ENCODE data around the gene KSR1.
"Not testable (repeated sequence)": the region's sequence is repeated elsewhere in the genome, so short reads cannot be mapped to it uniquely, and the experiment has no call there.

Gene KSR1

GRCh38 chr17:27435431-27436070 is 20.7 kb upstream of the KSR1 start:
- not testable (repeated sequence) for H3K36me3 Mint-ChIP-seq (ENCODE audit: low read depth); H3K27ac Mint-ChIP-seq; H3K4me3 Mint-ChIP-seq; H3K27me3 Mint-ChIP-seq; H3K4me1 Mint-ChIP-seq (ENCODE audit: low read depth); H3K9me3 Mint-ChIP-seq; DNase-seq

- Mint-ChIP-seq H3K27ac (no peak overlapping the region), H3K4me3 (no peak overlapping the region), H3K36me3 (ENCODE audit: low read depth) (no peaks in the 10 kb centered on the region), H3K9me3 (no peaks in the 10 kb centered on the region), H3K4me1 (ENCODE audit: low read depth) (peaks cover 2% of the 10 kb centered on the region), H3K27me3 (no peaks in the 10 kb centered on the region)
- DNase-seq, result no peak
These were observed 17.8 kb upstream of the KSR1 start for GRCh38 chr17:27438348-27438998.

- DNase-seq, result no peak
- Mint-ChIP-seq H3K27ac (no peak overlapping the region), H3K9me3 (no peaks in the 10 kb centered on the region), H3K4me1 (ENCODE audit: low read depth) (peaks cover 2% of the 10 kb centered on the region), H3K27me3 (no peaks in the 10 kb centered on the region), H3K36me3 (ENCODE audit: low read depth) (no peaks in the 10 kb centered on the region), H3K4me3 (no peak overlapping the region)
These were observed 16.9 kb upstream of the KSR1 start for GRCh38 chr17:27439342-27439741.

GRCh38 chr17:27442702-27443101 is 13.5 kb upstream of the KSR1 start:
- Mint-ChIP-seq H3K4me1 (ENCODE audit: low read depth) (peaks cover 5% of the 10 kb centered on the region), H3K36me3 (ENCODE audit: low read depth) (no peaks in the 10 kb centered on the region), H3K27ac (no peak overlapping the region), H3K4me3 (no peak overlapping the region), H3K27me3 (peaks cover 6% of the 10 kb centered on the region), H3K9me3 (no peaks in the 10 kb centered on the region)
- no peak for DNase-seq

GRCh38 chr17:27443491-27443890 is 12.8 kb upstream of the KSR1 start:
- H3K9me3 Mint-ChIP-seq, result no peaks in the 10 kb centered on the region

GRCh38 chr17:27445971-27446370 is 10.3 kb upstream of the KSR1 start:
- H3K27me3 Mint-ChIP-seq, result peaks cover 6% of the 10 kb centered on the region
- H3K4me3 Mint-ChIP-seq, result no peak overlapping the region
- DNase-seq, result no peak
- no peaks in the 10 kb centered on the region for H3K9me3 Mint-ChIP-seq
- no peaks in the 10 kb centered on the region for H3K36me3 Mint-ChIP-seq (ENCODE audit: low read depth)
- H3K27ac Mint-ChIP-seq, result no peak overlapping the region
- H3K4me1 Mint-ChIP-seq (ENCODE audit: low read depth), result peaks cover 3% of the 10 kb centered on the region

More at GRCh38 chr17:27443491-27443890, 12.8 kb upstream of the KSR1 start:
- Mint-ChIP-seq H3K36me3 (ENCODE audit: low read depth) (no peaks in the 10 kb centered on the region), H3K4me3 (no peak overlapping the region), H3K27ac (no peak overlapping the region), H3K27me3 (peaks cover 6% of the 10 kb centered on the region), H3K4me1 (ENCODE audit: low read depth) (peaks cover 5% of the 10 kb centered on the region)
- no peak for DNase-seq

GRCh38 chr17:27446569-27447301 is 9.5 kb upstream of the KSR1 start:
- DNase-seq, result no peak
- Mint-ChIP-seq H3K27me3 (peaks cover 6% of the 10 kb centered on the region), H3K36me3 (ENCODE audit: low read depth) (no peaks in the 10 kb centered on the region), H3K9me3 (no peaks in the 10 kb centered on the region), H3K27ac (no peak overlapping the region), H3K4me1 (ENCODE audit: low read depth) (peaks cover 3% of the 10 kb centered on the region), H3K4me3 (no peak overlapping the region)

GRCh38 chr17:27448534-27448933 is 7.7 kb upstream of the KSR1 start:
- DNase-seq; H3K27ac Mint-ChIP-seq; H3K27me3 Mint-ChIP-seq; H3K4me3 Mint-ChIP-seq; H3K9me3 Mint-ChIP-seq; H3K4me1 Mint-ChIP-seq (ENCODE audit: low read depth); H3K36me3 Mint-ChIP-seq (ENCODE audit: low read depth): not testable (repeated sequence)

GRCh38 chr17:27449541-27449940 is 6.7 kb upstream of the KSR1 start:
- peaks cover 15% of the 10 kb centered on the region for H3K4me1 Mint-ChIP-seq (ENCODE audit: low read depth)
- H3K9me3 Mint-ChIP-seq, result no peaks in the 10 kb centered on the region
- no peak overlapping the region for H3K27ac Mint-ChIP-seq
- no peak for DNase-seq
- peaks cover 6% of the 10 kb centered on the region for H3K27me3 Mint-ChIP-seq
- H3K4me3 Mint-ChIP-seq, result no peak overlapping the region
- H3K36me3 Mint-ChIP-seq (ENCODE audit: low read depth), result no peaks in the 10 kb centered on the region

- peaks cover 6% of the 10 kb centered on the region for H3K27me3 Mint-ChIP-seq
- no peaks in the 10 kb centered on the region for H3K36me3 Mint-ChIP-seq (ENCODE audit: low read depth)
- peaks cover 17% of the 10 kb centered on the region for H3K4me1 Mint-ChIP-seq (ENCODE audit: low read depth)
- H3K27ac Mint-ChIP-seq, result no peak overlapping the region
- no peak for DNase-seq
- no peak overlapping the region for H3K4me3 Mint-ChIP-seq
- no peaks in the 10 kb centered on the region for H3K9me3 Mint-ChIP-seq
These were observed 6.3 kb upstream of the KSR1 start for GRCh38 chr17:27449988-27450387.

- H3K4me1 Mint-ChIP-seq (ENCODE audit: low read depth), result peaks cover 21% of the 10 kb centered on the region
- no peaks in the 10 kb centered on the region for H3K36me3 Mint-ChIP-seq (ENCODE audit: low read depth)
- DNase-seq, result no peak
- peaks cover 6% of the 10 kb centered on the region for H3K27me3 Mint-ChIP-seq
- H3K4me3 Mint-ChIP-seq, result no peak overlapping the region
- H3K27ac Mint-ChIP-seq, result no peak overlapping the region
- H3K9me3 Mint-ChIP-seq, result no peaks in the 10 kb centered on the region
These were observed 5.8 kb upstream of the KSR1 start for GRCh38 chr17:27450416-27450815.

- Mint-ChIP-seq H3K27ac (no peak overlapping the region), H3K36me3 (ENCODE audit: low read depth) (no peaks in the 10 kb centered on the region), H3K4me3 (no peak overlapping the region), H3K27me3 (no peaks in the 10 kb centered on the region), H3K9me3 (no peaks in the 10 kb centered on the region), H3K4me1 (ENCODE audit: low read depth) (peaks cover 22% of the 10 kb centered on the region)
- no peak for DNase-seq
These were observed 4.3 kb upstream of the KSR1 start for GRCh38 chr17:27451906-27452305.

- no peak for DNase-seq
- Mint-ChIP-seq H3K4me1 (ENCODE audit: low read depth) (peaks cover 26% of the 10 kb centered on the region), H3K4me3 (no peak overlapping the region)
These were observed 3.4 kb upstream of the KSR1 start for GRCh38 chr17:27452828-27453227.

GRCh38 chr17:27453471-27453870 is 2.8 kb upstream of the KSR1 start:
- Mint-ChIP-seq H3K27me3 (no peaks in the 10 kb centered on the region), H3K27ac (peak overlapping the region; percentile 4), H3K4me3 (no peak overlapping the region), H3K36me3 (ENCODE audit: low read depth) (peaks cover 12% of the 10 kb centered on the region), H3K4me1 (ENCODE audit: low read depth) (peaks cover 31% of the 10 kb centered on the region), H3K9me3 (no peaks in the 10 kb centered on the region)
- DNase-seq, result no peak

More at GRCh38 chr17:27452828-27453227, 3.4 kb upstream of the KSR1 start:
- no peaks in the 10 kb centered on the region for H3K9me3 Mint-ChIP-seq
- no peak overlapping the region for H3K27ac Mint-ChIP-seq
- no peaks in the 10 kb centered on the region for H3K27me3 Mint-ChIP-seq
- H3K36me3 Mint-ChIP-seq (ENCODE audit: low read depth), result peaks cover 8% of the 10 kb centered on the region

- Mint-ChIP-seq H3K4me1 (ENCODE audit: low read depth) (peaks cover 37% of the 10 kb centered on the region), H3K4me3 (no peak overlapping the region), H3K36me3 (ENCODE audit: low read depth) (peaks cover 18% of the 10 kb centered on the region), H3K27me3 (no peaks in the 10 kb centered on the region), H3K9me3 (no peaks in the 10 kb centered on the region), H3K27ac (no peak overlapping the region)
- no peak for DNase-seq
These were observed 2.2 kb upstream of the KSR1 start for GRCh38 chr17:27454089-27454488.
